GM18499 (cell line): ENCODE results near the gene ARF5.
"Not testable (repeated sequence)": the region's sequence is repeated elsewhere in the genome, so short reads cannot be mapped to it uniquely, and the experiment has no call there.

Source experiments
- ATAC-seq: cut with Tn5 transposase; IDR thresholded peaks from one replicate; pipeline ENCODE4 v1.9.1; 2021; ENCODE audit warnings: moderate number of reproducible peaks; ENCODE audit not compliant: insufficient read depth, unreplicated experiment

The ARF5 gene

GRCh38 chr7:127588019-127588696 lies at the start of gene ARF5:
Gene ARF5 (plus strand): TSS chr7:127588411. CDS start chr7:127588499, 88 bp downstream.
- ATAC-seq = peak; percentile 39

GRCh38 chr7:127539116-127539515 lies 49.1 kb upstream of the ARF5 start:
- ATAC-seq = no peak

GRCh38 chr7:127540461-127540860 lies 47.8 kb upstream of the ARF5 start:
- ATAC-seq = not testable (repeated sequence)

GRCh38 chr7:127541548-127541947 lies 46.7 kb upstream of the ARF5 start:
- no peak for ATAC-seq

- no peak for ATAC-seq
Observed at GRCh38 chr7:127546313-127546712, 41.9 kb upstream of the ARF5 start.

- ATAC-seq = no peak
Observed at GRCh38 chr7:127550247-127550646, 38.0 kb upstream of the ARF5 start.

GRCh38 chr7:127551941-127552340 lies 36.3 kb upstream of the ARF5 start:
- ATAC-seq = no peak

GRCh38 chr7:127556404-127556803 lies 31.8 kb upstream of the ARF5 start:
- no peak for ATAC-seq

- ATAC-seq = no peak
Observed at GRCh38 chr7:127557803-127558202, 30.4 kb upstream of the ARF5 start.

GRCh38 chr7:127566242-127566641 lies 22.0 kb upstream of the ARF5 start:
- no peak for ATAC-seq

- ATAC-seq = not testable (repeated sequence)
Observed at GRCh38 chr7:127568034-127568433, 20.2 kb upstream of the ARF5 start.

GRCh38 chr7:127571741-127572505 lies 16.3 kb upstream of the ARF5 start:
- no peak for ATAC-seq

- no peak for ATAC-seq
Observed at GRCh38 chr7:127578036-127578684, 10.1 kb upstream of the ARF5 start.

GRCh38 chr7:127578711-127579275 lies 9.4 kb upstream of the ARF5 start:
- no peak for ATAC-seq

- no peak for ATAC-seq
Observed at GRCh38 chr7:127580612-127581011, 7.6 kb upstream of the ARF5 start.

GRCh38 chr7:127581716-127582115 lies 6.5 kb upstream of the ARF5 start:
- ATAC-seq = no peak

GRCh38 chr7:127582361-127582760 lies 5.8 kb upstream of the ARF5 start:
- ATAC-seq = no peak

GRCh38 chr7:127584648-127585043 lies 3.6 kb upstream of the ARF5 start:
- ATAC-seq = no peak

GRCh38 chr7:127585044-127585953 lies 2.9 kb upstream of the ARF5 start, which contains the start of gene GCC1:
Gene GCC1 (minus strand): TSS chr7:127585596. CDS start chr7:127585182, 414 bp downstream.
- ATAC-seq = peak; percentile 72

GRCh38 chr7:127586346-127586745 lies 1.9 kb upstream of the ARF5 start:
- no peak for ATAC-seq
